ENCODE results near the gene PMPCB.
"Not testable (repeated sequence)": the region's sequence is repeated elsewhere in the genome, so short reads cannot be mapped to it uniquely, and the experiment has no call there.

Gene PMPCB

GRCh38 chr7:103282802-103283427 lies 14.3 kb upstream of the PMPCB start:
- not testable (repeated sequence) for H3K9me3 ChIP-seq (ENCODE audit: control insufficient read depth, low read length)
- 50% methylated on average over 1 of the region's 3 CpGs; no CpG with 5 or more reads in 1 of the 2 experiments for WGBS, 2 experiments (ENCODE audit: insufficient coverage in 2 of 2)

GRCh38 chr7:103292122-103292521 lies 5.1 kb upstream of the PMPCB start:
- no peaks in the 10 kb centered on the region for H3K9me3 ChIP-seq (ENCODE audit: control insufficient read depth, low read length)
- H3K27ac ChIP-seq (ENCODE audit: low read depth, low read length, severe bottlenecking), result no peak overlapping the region
- H3K4me1 ChIP-seq (ENCODE audit: control insufficient read depth, insufficient read depth, low read length, poor library complexity, severe bottlenecking), result no peaks in the 10 kb centered on the region
- H3K36me3 ChIP-seq (ENCODE audit: control insufficient read depth, insufficient read depth, low read length), result no peaks in the 10 kb centered on the region
- WGBS, 2 experiments (ENCODE audit: insufficient coverage in 2 of 2), result 83 to 90% methylated on average over 1 of the region's 3 CpGs
- no peak overlapping the region for H3K4me3 ChIP-seq (ENCODE audit: extremely low read depth, insufficient read depth, low read length, poor library complexity, severe bottlenecking)

More at GRCh38 chr7:103282802-103283427, 14.3 kb upstream of the PMPCB start:
- not testable (repeated sequence) for H3K27ac ChIP-seq (ENCODE audit: low read depth, low read length, severe bottlenecking); H3K4me1 ChIP-seq (ENCODE audit: control insufficient read depth, insufficient read depth, low read length, poor library complexity, severe bottlenecking); H3K4me3 ChIP-seq (ENCODE audit: extremely low read depth, insufficient read depth, low read length, poor library complexity, severe bottlenecking); H3K36me3 ChIP-seq (ENCODE audit: control insufficient read depth, insufficient read depth, low read length)

GRCh38 chr7:103293526-103293925 lies 3.7 kb upstream of the PMPCB start:
- no peak overlapping the region for H3K27ac ChIP-seq (ENCODE audit: low read depth, low read length, severe bottlenecking)
- WGBS, 2 experiments (ENCODE audit: insufficient coverage in 2 of 2), result 100% methylated on average over 1 of the region's 1 CpG; no CpG with 5 or more reads in 1 of the 2 experiments

GRCh38 chr7:103297837-103298179 lies 573 bp downstream of the PMPCB start:
- WGBS, 2 experiments (ENCODE audit: insufficient coverage in 2 of 2), result 3% methylated on average over 6 of the region's 7 CpGs; no CpG with 5 or more reads in 1 of the 2 experiments
- Histone ChIP-seq H3K27ac (ENCODE audit: low read depth, low read length, severe bottlenecking) (peak overlapping the region; percentile 85), H3K9me3 (ENCODE audit: control insufficient read depth, low read length) (no peaks in the 10 kb centered on the region), H3K4me3 (ENCODE audit: extremely low read depth, insufficient read depth, low read length, poor library complexity, severe bottlenecking) (peak overlapping the region; percentile 73), H3K4me1 (ENCODE audit: control insufficient read depth, insufficient read depth, low read length, poor library complexity, severe bottlenecking) (no peaks in the 10 kb centered on the region), H3K36me3 (ENCODE audit: control insufficient read depth, insufficient read depth, low read length) (peaks cover 38% of the 10 kb centered on the region)

More at GRCh38 chr7:103293526-103293925, 3.7 kb upstream of the PMPCB start:
- Histone ChIP-seq H3K36me3 (ENCODE audit: control insufficient read depth, insufficient read depth, low read length) (no peaks in the 10 kb centered on the region), H3K9me3 (ENCODE audit: control insufficient read depth, low read length) (no peaks in the 10 kb centered on the region), H3K4me3 (ENCODE audit: extremely low read depth, insufficient read depth, low read length, poor library complexity, severe bottlenecking) (no peak overlapping the region), H3K4me1 (ENCODE audit: control insufficient read depth, insufficient read depth, low read length, poor library complexity, severe bottlenecking) (no peaks in the 10 kb centered on the region)

GRCh38 chr7:103299660-103300059 lies 2.4 kb downstream of the PMPCB start:
- H3K9me3 ChIP-seq (ENCODE audit: control insufficient read depth, low read length), result no peaks in the 10 kb centered on the region
- H3K36me3 ChIP-seq (ENCODE audit: control insufficient read depth, insufficient read depth, low read length), result peaks cover 55% of the 10 kb centered on the region
- WGBS, 2 experiments (ENCODE audit: insufficient coverage in 2 of 2), result no CpG with 5 or more reads among the region's 6 CpGs
- H3K4me3 ChIP-seq (ENCODE audit: extremely low read depth, insufficient read depth, low read length, poor library complexity, severe bottlenecking), result no peak overlapping the region
- no peak overlapping the region for H3K27ac ChIP-seq (ENCODE audit: low read depth, low read length, severe bottlenecking)
- no peaks in the 10 kb centered on the region for H3K4me1 ChIP-seq (ENCODE audit: control insufficient read depth, insufficient read depth, low read length, poor library complexity, severe bottlenecking)

- no peak overlapping the region for H3K27ac ChIP-seq (ENCODE audit: low read depth, low read length, severe bottlenecking)
- H3K4me3 ChIP-seq (ENCODE audit: extremely low read depth, insufficient read depth, low read length, poor library complexity, severe bottlenecking), result no peak overlapping the region
- H3K9me3 ChIP-seq (ENCODE audit: control insufficient read depth, low read length), result no peaks in the 10 kb centered on the region
- WGBS, 2 experiments (ENCODE audit: insufficient coverage in 2 of 2), result no CpG with 5 or more reads among the region's 2 CpGs
- H3K4me1 ChIP-seq (ENCODE audit: control insufficient read depth, insufficient read depth, low read length, poor library complexity, severe bottlenecking), result no peaks in the 10 kb centered on the region
- H3K36me3 ChIP-seq (ENCODE audit: control insufficient read depth, insufficient read depth, low read length), result peaks cover 70% of the 10 kb centered on the region
Measured at GRCh38 chr7:103301441-103301840, 4.2 kb downstream of the PMPCB start.

GRCh38 chr7:103307503-103308231 lies 10.4 kb downstream of the PMPCB start:
- H3K36me3 ChIP-seq (ENCODE audit: control insufficient read depth, insufficient read depth, low read length), result peaks cover 94% of the 10 kb centered on the region
- no CpG with 5 or more reads among the region's 3 CpGs for WGBS, 2 experiments (ENCODE audit: insufficient coverage in 2 of 2)
- H3K4me1 ChIP-seq (ENCODE audit: control insufficient read depth, insufficient read depth, low read length, poor library complexity, severe bottlenecking), result no peaks in the 10 kb centered on the region

GRCh38 chr7:103314852-103315251 lies 17.6 kb downstream of the PMPCB start:
- no peak overlapping the region for H3K27ac ChIP-seq (ENCODE audit: low read depth, low read length, severe bottlenecking)
- no peaks in the 10 kb centered on the region for H3K4me1 ChIP-seq (ENCODE audit: control insufficient read depth, insufficient read depth, low read length, poor library complexity, severe bottlenecking)
- H3K9me3 ChIP-seq (ENCODE audit: control insufficient read depth, low read length), result no peaks in the 10 kb centered on the region
- H3K4me3 ChIP-seq (ENCODE audit: extremely low read depth, insufficient read depth, low read length, poor library complexity, severe bottlenecking), result no peak overlapping the region
- 86% methylated on average over 1 of the region's 2 CpGs; no CpG with 5 or more reads in 1 of the 2 experiments for WGBS, 2 experiments (ENCODE audit: insufficient coverage in 2 of 2)
- H3K36me3 ChIP-seq (ENCODE audit: control insufficient read depth, insufficient read depth, low read length), result peaks cover 90% of the 10 kb centered on the region

More at GRCh38 chr7:103307503-103308231, 10.4 kb downstream of the PMPCB start:
- H3K4me3 ChIP-seq (ENCODE audit: extremely low read depth, insufficient read depth, low read length, poor library complexity, severe bottlenecking), result no peak overlapping the region
- H3K27ac ChIP-seq (ENCODE audit: low read depth, low read length, severe bottlenecking), result no peak overlapping the region
- H3K9me3 ChIP-seq (ENCODE audit: control insufficient read depth, low read length), result no peaks in the 10 kb centered on the region

- Histone ChIP-seq H3K4me1 (ENCODE audit: control insufficient read depth, insufficient read depth, low read length, poor library complexity, severe bottlenecking) (no peaks in the 10 kb centered on the region), H3K9me3 (ENCODE audit: control insufficient read depth, low read length) (no peaks in the 10 kb centered on the region), H3K27ac (ENCODE audit: low read depth, low read length, severe bottlenecking) (no peak overlapping the region), H3K4me3 (ENCODE audit: extremely low read depth, insufficient read depth, low read length, poor library complexity, severe bottlenecking) (no peak overlapping the region), H3K36me3 (ENCODE audit: control insufficient read depth, insufficient read depth, low read length) (peaks cover 82% of the 10 kb centered on the region)
- WGBS, 2 experiments (ENCODE audit: insufficient coverage in 2 of 2), result 92% methylated on average over 2 of the region's 2 CpGs; no CpG with 5 or more reads in 1 of the 2 experiments
Measured at GRCh38 chr7:103316380-103316941, 19.2 kb downstream of the PMPCB start.

GRCh38 chr7:103317009-103317408 lies 19.8 kb downstream of the PMPCB start:
- Histone ChIP-seq H3K36me3 (ENCODE audit: control insufficient read depth, insufficient read depth, low read length) (peaks cover 81% of the 10 kb centered on the region), H3K27ac (ENCODE audit: low read depth, low read length, severe bottlenecking) (no peak overlapping the region), H3K4me3 (ENCODE audit: extremely low read depth, insufficient read depth, low read length, poor library complexity, severe bottlenecking) (no peak overlapping the region), H3K9me3 (ENCODE audit: control insufficient read depth, low read length) (no peaks in the 10 kb centered on the region), H3K4me1 (ENCODE audit: control insufficient read depth, insufficient read depth, low read length, poor library complexity, severe bottlenecking) (no peaks in the 10 kb centered on the region)

GRCh38 chr7:103325744-103326143 lies 28.5 kb downstream of the PMPCB start:
- H3K9me3 ChIP-seq (ENCODE audit: control insufficient read depth, low read length), result no peaks in the 10 kb centered on the region
- H3K4me3 ChIP-seq (ENCODE audit: extremely low read depth, insufficient read depth, low read length, poor library complexity, severe bottlenecking), result no peak overlapping the region
- 86% methylated on average over 4 to 5 of the region's 8 CpGs for WGBS, 2 experiments (ENCODE audit: insufficient coverage in 2 of 2)
- no peaks in the 10 kb centered on the region for H3K4me1 ChIP-seq (ENCODE audit: control insufficient read depth, insufficient read depth, low read length, poor library complexity, severe bottlenecking)
- H3K27ac ChIP-seq (ENCODE audit: low read depth, low read length, severe bottlenecking), result no peak overlapping the region
- peaks cover 59% of the 10 kb centered on the region for H3K36me3 ChIP-seq (ENCODE audit: control insufficient read depth, insufficient read depth, low read length)

Data from mesodermal cell (in vitro differentiated cells).